GM08714 (cell line): ENCODE measurements around the gene P4HB.

Experiments
- H3K4me3 ChIP-seq: fragments of 200-500 bp; sonication (Bioruptor generic); 2 replicates; pipeline ENCODE4 v1.5.1; 2014; ENCODE audit warnings: mild to moderate bottlenecking, low read length, inconsistent platforms
- ZNF274 ChIP-seq: IDR thresholded peaks from 2 replicates; pipeline ENCODE4 v1.6.1; 2012; ENCODE audit warnings: mild to moderate bottlenecking, low read depth, low read length

P4HB gene

GRCh38 chr17:81859906-81860755 lies at the start of gene P4HB:
P4HB (minus strand) TSS chr17:81860535; CDS start chr17:81860471, 64 bp downstream.
- peak within 1 kb of the TSS; percentile 81 for H3K4me3 ChIP-seq
- TF ChIP-seq ZNF274 = no peak

GRCh38 chr17:81909231-81909630 lies 48.9 kb upstream of the P4HB start:
- no peak for TF ChIP-seq ZNF274
- no peak overlapping the region for H3K4me3 ChIP-seq

GRCh38 chr17:81908793-81909192 lies 48.5 kb upstream of the P4HB start:
- no peak overlapping the region for H3K4me3 ChIP-seq
- no peak for TF ChIP-seq ZNF274

- no peak overlapping the region for H3K4me3 ChIP-seq
- TF ChIP-seq ZNF274 = no peak
Measured at GRCh38 chr17:81907219-81908145, 47.1 kb upstream of the P4HB start.

GRCh38 chr17:81906476-81907218 lies 46.3 kb upstream of the P4HB start:
- no peak overlapping the region for H3K4me3 ChIP-seq
- no peak for TF ChIP-seq ZNF274

GRCh38 chr17:81905993-81906392 lies 45.7 kb upstream of the P4HB start:
- H3K4me3 ChIP-seq = no peak overlapping the region
- no peak for TF ChIP-seq ZNF274

- TF ChIP-seq ZNF274 = no peak
- no peak overlapping the region for H3K4me3 ChIP-seq
Measured at GRCh38 chr17:81905424-81905875, 45.1 kb upstream of the P4HB start.

- no peak overlapping the region for H3K4me3 ChIP-seq
- no peak for TF ChIP-seq ZNF274
Measured at GRCh38 chr17:81904600-81905423, 44.5 kb upstream of the P4HB start.

GRCh38 chr17:81903896-81904599 lies 43.7 kb upstream of the P4HB start:
- no peak for TF ChIP-seq ZNF274
- H3K4me3 ChIP-seq = no peak overlapping the region

- H3K4me3 ChIP-seq = no peak overlapping the region
- no peak for TF ChIP-seq ZNF274
Measured at GRCh38 chr17:81903415-81903831, 43.1 kb upstream of the P4HB start.

GRCh38 chr17:81902653-81903414 lies 42.5 kb upstream of the P4HB start:
- H3K4me3 ChIP-seq = no peak overlapping the region
- no peak for TF ChIP-seq ZNF274
